IMR-90 (cell line): ENCODE measurements around the gene RBPJL. TPM values are rescaled to one million over a fixed set of nuclear protein-coding genes. Genes with fewer than 3 reads are reported as not detected.

Experiments used
- ATAC-seq: fragments of 200-7000 bp; cut with Tn5 transposase; 2 replicates; pipeline ENCODE4 v1.9.1; 2020; ENCODE audit warnings: low read depth, mild to moderate bottlenecking, moderate library complexity
- BruUV-seq: library from RNA; stranded (reverse); fragments of 400-500 nt; replicated peaks from 2 replicates; lab custom pipeline; 2021; lab: Mats Ljungman, UMichigan
- CTCF ChIA-PET: fragments of 300-600 bp; formaldehyde crosslinking; extraction: SDS; loops from one replicate; lab custom pipeline; 2021; ENCODE audit warnings: antibody characterized with exemption; lab: Yijun Ruan, JAX
- POLR2A ChIA-PET: fragments of 300-600 bp; sonication (Branson Sonifier 250); formaldehyde crosslinking; loops from one replicate; lab custom pipeline; 2022; ENCODE audit warnings: antibody characterized with exemption; ENCODE audit not compliant: unreplicated experiment; lab: Charles Lee
- DNase-seq: peaks from one replicate; pipeline ENCODE4 v3.0.0; 2013
- H2AFZ ChIP-seq: replicated peaks from 2 replicates; pipeline ENCODE3; 2013; ENCODE audit warnings: low read length, mild to moderate bottlenecking; ENCODE audit not compliant: poor library complexity
- H2AK5ac ChIP-seq: 2 replicates; pipeline ENCODE4 v1.6.1; 2013; ENCODE audit warnings: low read depth, low read length, inconsistent platforms
- H2AK9ac ChIP-seq: replicated peaks from 2 replicates; pipeline ENCODE3; 2013; ENCODE audit warnings: mild to moderate bottlenecking, low read depth, low read length, moderate library complexity; ENCODE audit not compliant: poor library complexity
- H2BK120ac ChIP-seq: 2 replicates; pipeline ENCODE4 v1.6.1; 2013; ENCODE audit warnings: low read depth, low read length, inconsistent platforms
- H2BK15ac ChIP-seq: 3 replicates; pipeline ENCODE4 v1.6.1; 2013; ENCODE audit warnings: low read depth, low read length, inconsistent platforms
- H2BK20ac ChIP-seq: 2 replicates; pipeline ENCODE4 v1.6.1; 2013; ENCODE audit warnings: low read depth, mild to moderate bottlenecking, inconsistent platforms, low read length, moderate library complexity
- H2BK5ac ChIP-seq: 2 replicates; pipeline ENCODE4 v1.6.1; 2013; ENCODE audit warnings: mild to moderate bottlenecking, low read depth, low read length, inconsistent platforms; ENCODE audit not compliant: poor library complexity, severe bottlenecking
- H3K14ac ChIP-seq: replicated peaks from 2 replicates; pipeline ENCODE4 v1.6.1; 2013; ENCODE audit warnings: low read depth, low read length, inconsistent platforms
- H3K18ac ChIP-seq: 2 replicates; pipeline ENCODE4 v1.6.1; 2013; ENCODE audit warnings: low read depth, low read length, control low read depth
- H3K23ac ChIP-seq: 2 replicates; pipeline ENCODE4 v1.6.1; 2013; ENCODE audit warnings: low read depth, low read length, inconsistent platforms
- H3K27ac ChIP-seq: 2 replicates; pipeline ENCODE4 v1.5.1; 2013; ENCODE audit warnings: mild to moderate bottlenecking, control low read depth, low read length; ENCODE audit not compliant: insufficient read depth
- H3K27me3 ChIP-seq: 2 replicates; pipeline ENCODE4 v1.6.1; 2013; ENCODE audit warnings: low read length; ENCODE audit not compliant: control insufficient read depth, insufficient read depth
- H3K36me3 ChIP-seq: 2 replicates; pipeline ENCODE4 v1.6.1; 2013; ENCODE audit warnings: low read length, mixed read lengths; ENCODE audit not compliant: control insufficient read depth, insufficient read depth
- H3K4ac ChIP-seq: 2 replicates; pipeline ENCODE4 v1.6.1; 2013; ENCODE audit warnings: low read depth, low read length, inconsistent platforms
- H3K4me1 ChIP-seq: 2 replicates; pipeline ENCODE4 v1.6.1; 2013; ENCODE audit warnings: low read length, mixed read lengths; ENCODE audit not compliant: control insufficient read depth, insufficient read depth
- H3K4me2 ChIP-seq: 2 replicates; pipeline ENCODE4 v1.6.1; 2013; ENCODE audit warnings: low read depth, mild to moderate bottlenecking, control low read depth, low read length, moderate library complexity
- H3K4me3 ChIP-seq: 2 replicates; pipeline ENCODE4 v1.5.1; 2013; ENCODE audit warnings: low read depth, mild to moderate bottlenecking, control low read depth, low read length, moderate library complexity; ENCODE audit not compliant: insufficient read depth
- H3K56ac ChIP-seq: 2 replicates; pipeline ENCODE4 v1.6.1; 2013; ENCODE audit warnings: low read length, inconsistent platforms; ENCODE audit not compliant: insufficient read depth; ENCODE audit errors: extremely low read depth
- H3K79me1 ChIP-seq, 2 experiments: 2 replicates each; pipeline ENCODE4 v1.6.1; 2013; ENCODE audit warnings: low read length in 2 of 2, inconsistent platforms in 1 of 2, low read depth in 1 of 2
- H3K9ac ChIP-seq: 2 replicates; pipeline ENCODE4 v1.6.1; 2013; ENCODE audit warnings: low read depth, low read length, control low read depth
- H3K9me1 ChIP-seq: 2 replicates; pipeline ENCODE4 v1.6.1; 2013; ENCODE audit warnings: low read length, inconsistent platforms; ENCODE audit not compliant: insufficient read depth
- H3K9me3 ChIP-seq: 2 replicates; pipeline ENCODE4 v1.6.1; 2013; ENCODE audit warnings: low read length; ENCODE audit not compliant: control insufficient read depth, insufficient read depth
- H4K20me1 ChIP-seq: 2 replicates; pipeline ENCODE4 v1.6.1; 2013; ENCODE audit warnings: low read length, inconsistent platforms; ENCODE audit not compliant: insufficient read depth
- H4K5ac ChIP-seq: 2 replicates; pipeline ENCODE4 v1.6.1; 2013; ENCODE audit warnings: mild to moderate bottlenecking, low read depth, low read length, control low read depth
- H4K8ac ChIP-seq, 2 experiments: 2 replicates each; pipeline ENCODE4 v1.6.1; 2013; ENCODE audit warnings: low read depth in 2 of 2, low read length in 2 of 2, control low read depth in 1 of 2, inconsistent platforms in 1 of 2
- H4K91ac ChIP-seq: 2 replicates; pipeline ENCODE4 v1.6.1; 2013; ENCODE audit warnings: low read depth, low read length, inconsistent platforms; ENCODE audit not compliant: insufficient read depth
- CHD1 ChIP-seq: IDR thresholded peaks from 2 replicates; pipeline ENCODE4 v1.6.1; 2012; ENCODE audit warnings: low read depth, low read length, improper control_type of control experiment
- CTCF ChIP-seq: conservative IDR thresholded peaks from 2 replicates; pipeline ENCODE4 v1.5.1; 2012; ENCODE audit warnings: mild to moderate bottlenecking, low read depth, low read length, improper control_type of control experiment
- ELK1 ChIP-seq: fragments of 150-350 bp; IDR thresholded peaks from 2 replicates; pipeline ENCODE4 v1.6.1; 2016; ENCODE audit warnings: low read depth, mild to moderate bottlenecking, low read length, moderate library complexity, borderline replicate concordance
- MAFK ChIP-seq: IDR thresholded peaks from 2 replicates; pipeline ENCODE4 v1.6.1; 2012; ENCODE audit warnings: low read depth, low read length, improper control_type of control experiment
- MXI1 ChIP-seq: IDR thresholded peaks from 2 replicates; pipeline ENCODE4 v1.6.1; 2012; ENCODE audit warnings: low read depth, mild to moderate bottlenecking, low read length, moderate library complexity, borderline replicate concordance
- RCOR1 ChIP-seq: IDR thresholded peaks from 2 replicates; pipeline ENCODE4 v1.6.1; 2012; ENCODE audit warnings: mild to moderate bottlenecking, low read length, improper control_type of control experiment; ENCODE audit not compliant: insufficient replicate concordance
- RFX5 ChIP-seq: IDR thresholded peaks from 2 replicates; pipeline ENCODE4 v1.8.0; 2012; ENCODE audit warnings: low read depth, mild to moderate bottlenecking, low read length, moderate library complexity
- USF2 ChIP-seq: fragments of 150-350 bp; IDR thresholded peaks from 2 replicates; pipeline ENCODE4 v1.6.1; 2017; ENCODE audit warnings: mild to moderate bottlenecking, antibody characterized with exemption, low read length, low read depth
- WGBS, 2 experiments: methylation state at CpG; one replicate each; pipeline versions ENCODE4 v1.1.5 to v1.1.7; 2013; ENCODE audit warnings: missing lambda C conversion rate in 2 of 2; ENCODE audit not compliant: insufficient read length in 1 of 2; ENCODE audit errors: extremely low coverage in 2 of 2; 5-methylcytosine and 5-hydroxymethylcytosine counted together
- dilution Hi-C: fragments of 300-500 bp; cut with HindIII; formaldehyde crosslinking; loops from one replicate; pipeline ENCODE4 v1.14.3; 2018; ENCODE audit warnings: low sequenced_read_pairs; ENCODE audit not compliant: unreplicated experiment
- in situ Hi-C: fragments of 300-500 bp; cut with MboI; formaldehyde crosslinking; loops from 3 replicates; pipeline ENCODE4 v1.14.3; 2019; ENCODE audit warnings: low sequenced_read_pairs, inconsistent platforms, mixed read lengths
- intact Hi-C: fragments of 100-400 bp; cut with micrococcal nuclease; formaldehyde crosslinking; loops from 2 replicates; pipeline ENCODE4 v1.10.0; 2022
- polyA plus RNA-seq, 3 experiments: library from polyadenylated mRNA; depleted of rRNA; stranded (reverse); fragments of >200 nt; gene quantifications; 2 replicates each; pipeline ENCODE4 v1.2.3, GENCODE V29; 2012; ENCODE audit warnings: low replicate concordance in 1 of 3
- total RNA-seq: library from RNA; depleted of rRNA; stranded (reverse); fragments of >200 nt; gene quantifications from 2 replicates; pipeline ENCODE4 v1.2.3, GENCODE V29; 2012

The RBPJL gene
- total and polyA plus RNA-seq, 2 of the 4 experiments (the other 2 are of a cell fraction) = not detected

- TF ChIP-seq USF2 = no peak
- TF ChIP-seq RCOR1 = no peak
- TF ChIP-seq MAFK = no peak
These were observed 57.2 kb downstream of the RBPJL start (continued) for GRCh38 chr20:45363611-45364492.

- no peak overlapping the region for H3K4ac ChIP-seq
- H4K20me1 ChIP-seq = no peaks in the 10 kb centered on the region
- H3K9me3 ChIP-seq = no peaks in the 10 kb centered on the region
- BruUV-seq = no TSS peak
- H2AK9ac ChIP-seq = no peak overlapping the region
- ChIA-PET CTCF (no interaction called here), POLR2A (no interaction called here)
- no peak overlapping the region for H2BK5ac ChIP-seq
- H2AFZ ChIP-seq = no peak overlapping the region
- H4K5ac ChIP-seq = no peak overlapping the region
- no peak overlapping the region for H3K27ac ChIP-seq
- H3K4me2 ChIP-seq = no peak overlapping the region
- ATAC-seq (no peak), DNase-seq (no peak)
- no peak overlapping the region for H2BK20ac ChIP-seq
- intact Hi-C loops = no loop called here
- peaks cover 9 to 39% of the 10 kb centered on the region in 2 experiments for H3K79me1 ChIP-seq
- no peaks in the 10 kb centered on the region for H3K27me3 ChIP-seq
- in situ Hi-C loops = no loop called here
- no peak overlapping the region for H3K9ac ChIP-seq
- H2BK15ac ChIP-seq = no peak overlapping the region
- peaks cover 19% of the 10 kb centered on the region for H3K36me3 ChIP-seq
- H2BK120ac ChIP-seq = no peak overlapping the region
- H3K56ac ChIP-seq = no peak overlapping the region
- no CpG with 5 or more reads among the region's 5 CpGs for WGBS, 2 experiments
- H4K91ac ChIP-seq = no peak overlapping the region
- dilution Hi-C loops = no loop called here
- no peak overlapping the region for H3K23ac ChIP-seq
- H3K14ac ChIP-seq = no peak overlapping the region
- H4K8ac ChIP-seq = no peak overlapping the region
- no peak overlapping the region for H3K4me3 ChIP-seq
- no peak overlapping the region for H3K18ac ChIP-seq
- H3K4me1 ChIP-seq = 0 out of 2 replicates have a peak, but pooled peaks cover 3% of the 10 kb centered on the region
- H2AK5ac ChIP-seq = no peak overlapping the region
- peaks cover 4% of the 10 kb centered on the region; the same call in 1 of the 2 replicates for H3K9me1 ChIP-seq
- no peak for TF ChIP-seq MXI1
- no peak for TF ChIP-seq MAFK
- TF ChIP-seq RFX5 = no peak
- no peak for TF ChIP-seq CHD1
- TF ChIP-seq RCOR1 = no peak
- no peak for TF ChIP-seq ELK1
- TF ChIP-seq USF2 = no peak
- no peak for TF ChIP-seq CTCF
These were observed 58.9 kb downstream of the RBPJL start for GRCh38 chr20:45365444-45365970.
